ENCODE results near the gene KCNMA1.

KCNMA1 gene

DNA sequence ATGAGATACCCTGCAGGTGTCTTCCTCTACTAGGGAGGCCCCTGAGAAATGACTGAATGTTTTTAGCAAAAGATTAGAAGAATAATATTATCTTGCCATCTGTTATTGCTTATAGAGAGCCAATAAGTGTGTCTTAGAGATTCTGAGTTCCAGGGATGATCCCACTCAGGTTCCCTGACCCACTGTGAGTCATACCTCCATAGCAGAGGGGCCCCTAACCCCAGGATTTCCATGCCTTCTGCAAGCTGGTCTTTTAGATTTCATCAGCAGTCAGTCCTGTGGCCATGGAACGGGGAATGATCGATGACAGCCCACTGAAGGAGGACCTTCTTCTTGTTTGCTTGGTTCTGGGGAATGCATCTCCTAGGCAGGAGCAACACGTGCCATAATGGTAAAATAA is 333.4 kb downstream of the KCNMA1 start:
- Histone ChIP-seq H3K36me3 (ENCODE audit: control insufficient read depth, insufficient read depth, low read length) (no peaks in the 10 kb centered on the region), H3K27ac (ENCODE audit: low read depth, low read length) (no peak overlapping the region), H3K27me3 (ENCODE audit: control insufficient read depth, insufficient read depth, low read length) (peaks cover 2% of the 10 kb centered on the region), H3K9ac (ENCODE audit: low read length) (no peak overlapping the region), H3K4me1 (ENCODE audit: control insufficient read depth, insufficient read depth, low read length) (peaks cover 18% of the 10 kb centered on the region), H3K4me3 (ENCODE audit: low read length) (no peak overlapping the region)

DNA sequence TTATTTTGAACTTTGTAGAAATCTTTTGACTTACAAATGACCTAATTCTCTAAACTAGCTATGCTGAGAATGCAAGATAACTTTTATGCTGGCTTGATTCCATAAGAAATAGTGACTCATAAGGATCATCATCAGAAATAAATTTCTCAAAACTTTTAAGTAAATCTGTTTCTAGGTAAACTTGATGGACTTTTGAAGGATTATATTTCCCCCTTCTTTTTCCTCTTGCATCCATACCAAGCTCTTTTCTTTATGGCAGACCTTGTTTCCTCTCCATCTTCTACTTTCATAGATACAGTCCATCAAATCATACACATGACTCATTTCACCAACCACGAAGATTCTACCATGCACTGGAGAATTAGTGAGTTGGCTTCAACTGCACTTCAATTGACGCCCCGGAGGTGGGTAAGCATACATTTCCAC is 336.3 kb downstream of the KCNMA1 start:
- Histone ChIP-seq H3K36me3 (ENCODE audit: control insufficient read depth, insufficient read depth, low read length) (no peaks in the 10 kb centered on the region), H3K4me1 (ENCODE audit: control insufficient read depth, insufficient read depth, low read length) (peaks cover 11% of the 10 kb centered on the region), H3K27me3 (ENCODE audit: control insufficient read depth, insufficient read depth, low read length) (no peaks in the 10 kb centered on the region), H3K9ac (ENCODE audit: low read length) (no peak overlapping the region), H3K27ac (ENCODE audit: low read depth, low read length) (no peak overlapping the region), H3K4me3 (ENCODE audit: low read length) (no peak overlapping the region)

DNA sequence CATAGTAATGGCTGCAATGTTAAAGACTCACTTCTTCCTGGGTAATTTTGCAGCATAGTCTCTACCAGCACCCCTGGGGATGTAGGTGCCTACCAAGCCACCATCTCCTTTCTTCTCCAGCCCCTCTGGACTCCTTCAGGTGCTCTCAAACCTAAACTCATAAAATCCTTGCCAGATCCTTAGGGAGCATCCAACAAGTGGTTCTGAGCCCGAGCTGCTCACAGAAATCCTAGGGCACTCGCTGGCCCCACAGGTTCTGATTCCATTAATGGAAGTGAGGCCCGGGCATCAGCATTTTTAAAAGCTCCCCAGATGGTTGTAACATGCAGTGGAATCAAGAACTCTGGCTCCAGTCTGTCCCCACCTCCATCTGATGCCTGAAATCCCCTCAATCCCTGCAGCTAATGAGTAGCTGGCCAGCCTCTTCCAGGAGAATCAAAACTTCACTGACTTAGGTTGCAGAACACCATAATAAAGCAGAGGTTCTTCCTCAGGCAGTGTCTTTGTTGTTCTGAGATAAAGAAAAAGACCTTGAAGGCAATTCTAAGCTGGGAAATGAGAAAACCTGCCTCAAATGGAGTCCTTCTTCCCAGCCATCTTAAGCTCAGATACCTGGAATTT is 336.8 kb downstream of the KCNMA1 start:
- Histone ChIP-seq H3K36me3 (ENCODE audit: control insufficient read depth, insufficient read depth, low read length) (no peaks in the 10 kb centered on the region), H3K27me3 (ENCODE audit: control insufficient read depth, insufficient read depth, low read length) (no peaks in the 10 kb centered on the region), H3K9ac (ENCODE audit: low read length) (no peak overlapping the region), H3K4me3 (ENCODE audit: low read length) (no peak overlapping the region), H3K4me1 (ENCODE audit: control insufficient read depth, insufficient read depth, low read length) (peaks cover 7% of the 10 kb centered on the region), H3K27ac (ENCODE audit: low read depth, low read length) (no peak overlapping the region)

DNA sequence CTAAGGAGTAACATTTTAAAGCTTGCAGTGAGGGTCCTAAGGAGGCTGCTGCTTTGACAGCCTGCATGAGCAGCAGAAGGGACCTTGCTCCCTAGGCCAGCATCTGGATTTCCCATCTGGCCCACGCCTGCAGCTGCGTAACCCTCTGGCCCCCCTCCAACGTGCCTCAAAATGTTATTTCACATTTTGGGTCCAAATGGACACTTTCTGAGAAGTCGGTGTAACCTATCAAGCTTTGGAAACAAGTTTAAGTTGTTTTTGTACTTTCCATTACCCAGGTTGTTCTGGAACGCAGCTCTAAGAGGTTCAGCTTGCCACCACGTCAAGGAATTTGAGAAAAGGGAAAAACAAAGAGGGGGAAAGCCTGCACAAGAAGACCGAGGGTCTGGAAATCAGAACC is 338.3 kb downstream of the KCNMA1 start:
- Histone ChIP-seq H3K27me3 (ENCODE audit: control insufficient read depth, insufficient read depth, low read length) (no peaks in the 10 kb centered on the region), H3K27ac (ENCODE audit: low read depth, low read length) (no peak overlapping the region), H3K4me1 (ENCODE audit: control insufficient read depth, insufficient read depth, low read length) (peaks cover 9% of the 10 kb centered on the region)

DNA sequence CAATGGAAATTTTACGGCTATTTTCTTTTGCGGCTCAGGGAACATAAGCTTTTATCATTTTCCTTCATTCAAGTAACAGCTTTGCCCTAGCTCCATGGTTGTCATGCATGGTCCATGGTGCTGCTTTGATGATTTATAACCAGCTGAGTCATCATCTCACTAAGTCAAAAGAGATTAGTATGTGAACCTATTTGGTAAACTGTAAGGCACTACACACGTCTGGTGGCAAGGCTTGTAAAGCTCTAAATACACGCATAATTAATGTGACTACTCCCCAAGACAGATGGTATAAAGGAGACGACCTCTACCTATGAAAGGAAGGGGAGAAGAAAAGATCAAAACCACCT is 340.2 kb downstream of the KCNMA1 start:
- H3K36me3 ChIP-seq (ENCODE audit: control insufficient read depth, insufficient read depth, low read length) = no peaks in the 10 kb centered on the region
- H3K4me1 ChIP-seq (ENCODE audit: control insufficient read depth, insufficient read depth, low read length) = peaks cover 11% of the 10 kb centered on the region
- no peak overlapping the region for H3K27ac ChIP-seq (ENCODE audit: low read depth, low read length)
- H3K9ac ChIP-seq (ENCODE audit: low read length) = no peak overlapping the region
- no peaks in the 10 kb centered on the region for H3K27me3 ChIP-seq (ENCODE audit: control insufficient read depth, insufficient read depth, low read length)
- H3K4me3 ChIP-seq (ENCODE audit: low read length) = no peak overlapping the region

More for the DNA sequence above, 338.3 kb downstream of the KCNMA1 start:
- Histone ChIP-seq H3K4me3 (ENCODE audit: low read length) (no peak overlapping the region), H3K9ac (ENCODE audit: low read length) (no peak overlapping the region), H3K36me3 (ENCODE audit: control insufficient read depth, insufficient read depth, low read length) (no peaks in the 10 kb centered on the region)

DNA sequence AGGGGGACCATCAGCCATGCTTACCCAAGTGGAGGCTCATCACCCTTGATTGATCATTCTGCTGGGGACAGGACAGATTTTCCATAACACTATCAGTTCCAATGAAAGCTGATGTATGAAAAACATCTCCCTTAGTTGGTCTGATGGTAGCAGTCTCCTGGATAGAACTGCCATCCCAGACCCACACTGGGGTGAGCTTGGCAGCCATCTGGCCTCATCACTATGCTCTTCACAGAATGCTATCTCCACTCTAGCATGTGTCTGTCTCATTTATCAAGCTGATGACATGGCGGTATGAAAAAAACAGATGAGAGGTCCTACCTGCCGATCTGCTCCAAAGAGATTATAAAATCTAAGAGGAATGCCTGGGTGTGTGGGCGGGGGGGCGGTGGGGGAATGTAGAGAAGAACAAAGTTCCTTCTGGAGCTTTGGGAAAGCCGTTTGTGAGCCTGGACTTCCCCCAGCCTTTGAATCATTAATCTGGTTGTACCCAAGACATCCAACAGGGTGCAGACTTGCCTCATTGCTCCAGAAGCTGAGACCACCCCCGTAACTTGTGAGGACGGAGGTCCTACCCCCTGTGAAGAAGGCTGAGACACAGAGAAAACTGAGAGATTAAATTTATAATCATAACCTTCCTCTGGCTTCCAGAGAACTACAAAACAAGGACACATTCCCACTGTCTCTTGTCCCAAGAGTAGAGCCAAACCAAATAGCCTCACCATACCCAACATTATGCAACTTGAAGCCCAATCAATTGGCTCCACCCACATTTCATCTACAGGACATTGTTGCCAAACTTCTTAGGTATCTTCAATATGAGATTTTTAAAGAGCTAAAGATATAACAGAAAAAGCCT is 340.8 kb downstream of the KCNMA1 start:
- Histone ChIP-seq H3K27me3 (ENCODE audit: control insufficient read depth, insufficient read depth, low read length) (no peaks in the 10 kb centered on the region), H3K9ac (ENCODE audit: low read length) (no peak overlapping the region), H3K36me3 (ENCODE audit: control insufficient read depth, insufficient read depth, low read length) (no peaks in the 10 kb centered on the region), H3K27ac (ENCODE audit: low read depth, low read length) (no peak overlapping the region), H3K4me1 (ENCODE audit: control insufficient read depth, insufficient read depth, low read length) (peaks cover 16% of the 10 kb centered on the region), H3K4me3 (ENCODE audit: low read length) (no peak overlapping the region)

DNA sequence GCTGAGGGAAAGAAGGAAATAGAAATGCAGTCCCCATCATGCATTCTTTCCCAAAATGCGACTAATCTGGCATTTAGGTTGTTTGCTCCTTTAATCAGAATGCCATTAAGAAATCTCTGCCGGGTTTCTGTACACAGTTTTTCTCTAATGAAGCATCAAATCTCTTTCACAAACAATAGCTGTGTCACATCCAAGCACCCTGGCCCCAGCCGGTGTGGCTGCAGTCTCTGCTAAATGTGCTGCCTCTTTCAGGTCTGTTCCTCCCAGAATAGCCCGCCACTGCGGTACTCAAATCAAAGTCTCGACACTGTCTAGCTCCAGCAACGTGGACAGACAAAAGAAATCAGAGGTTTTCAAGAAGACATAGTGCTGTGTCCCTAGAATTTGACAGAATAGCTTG is 343.8 kb downstream of the KCNMA1 start:
- Histone ChIP-seq H3K36me3 (ENCODE audit: control insufficient read depth, insufficient read depth, low read length) (no peaks in the 10 kb centered on the region), H3K27ac (ENCODE audit: low read depth, low read length) (no peak overlapping the region), H3K4me3 (ENCODE audit: low read length) (no peak overlapping the region), H3K27me3 (ENCODE audit: control insufficient read depth, insufficient read depth, low read length) (no peaks in the 10 kb centered on the region), H3K4me1 (ENCODE audit: control insufficient read depth, insufficient read depth, low read length) (peaks cover 25% of the 10 kb centered on the region), H3K9ac (ENCODE audit: low read length) (no peak overlapping the region)

DNA sequence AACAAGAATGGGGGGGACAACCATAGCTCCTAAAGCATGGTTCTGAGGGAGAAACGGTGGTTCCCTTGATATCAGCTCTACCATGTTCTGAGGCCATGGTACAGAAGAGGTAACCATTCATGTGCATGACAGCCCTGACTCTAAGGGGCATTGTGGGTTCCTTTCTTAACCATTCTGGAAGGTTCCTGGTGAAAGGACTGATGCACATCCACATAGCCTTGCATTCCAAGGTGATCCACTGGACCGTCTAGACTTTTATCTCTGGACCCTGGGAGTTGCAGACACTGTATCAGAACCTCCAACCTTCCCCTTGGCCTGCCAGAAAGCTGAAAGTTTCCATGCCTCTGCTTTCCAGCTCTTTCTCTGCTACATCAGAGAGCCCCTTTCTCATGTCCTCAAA is 344.3 kb downstream of the KCNMA1 start:
- Histone ChIP-seq H3K27ac (ENCODE audit: low read depth, low read length) (no peak overlapping the region), H3K9ac (ENCODE audit: low read length) (no peak overlapping the region), H3K4me3 (ENCODE audit: low read length) (no peak overlapping the region), H3K36me3 (ENCODE audit: control insufficient read depth, insufficient read depth, low read length) (no peaks in the 10 kb centered on the region), H3K27me3 (ENCODE audit: control insufficient read depth, insufficient read depth, low read length) (no peaks in the 10 kb centered on the region), H3K4me1 (ENCODE audit: control insufficient read depth, insufficient read depth, low read length) (peaks cover 28% of the 10 kb centered on the region)

DNA sequence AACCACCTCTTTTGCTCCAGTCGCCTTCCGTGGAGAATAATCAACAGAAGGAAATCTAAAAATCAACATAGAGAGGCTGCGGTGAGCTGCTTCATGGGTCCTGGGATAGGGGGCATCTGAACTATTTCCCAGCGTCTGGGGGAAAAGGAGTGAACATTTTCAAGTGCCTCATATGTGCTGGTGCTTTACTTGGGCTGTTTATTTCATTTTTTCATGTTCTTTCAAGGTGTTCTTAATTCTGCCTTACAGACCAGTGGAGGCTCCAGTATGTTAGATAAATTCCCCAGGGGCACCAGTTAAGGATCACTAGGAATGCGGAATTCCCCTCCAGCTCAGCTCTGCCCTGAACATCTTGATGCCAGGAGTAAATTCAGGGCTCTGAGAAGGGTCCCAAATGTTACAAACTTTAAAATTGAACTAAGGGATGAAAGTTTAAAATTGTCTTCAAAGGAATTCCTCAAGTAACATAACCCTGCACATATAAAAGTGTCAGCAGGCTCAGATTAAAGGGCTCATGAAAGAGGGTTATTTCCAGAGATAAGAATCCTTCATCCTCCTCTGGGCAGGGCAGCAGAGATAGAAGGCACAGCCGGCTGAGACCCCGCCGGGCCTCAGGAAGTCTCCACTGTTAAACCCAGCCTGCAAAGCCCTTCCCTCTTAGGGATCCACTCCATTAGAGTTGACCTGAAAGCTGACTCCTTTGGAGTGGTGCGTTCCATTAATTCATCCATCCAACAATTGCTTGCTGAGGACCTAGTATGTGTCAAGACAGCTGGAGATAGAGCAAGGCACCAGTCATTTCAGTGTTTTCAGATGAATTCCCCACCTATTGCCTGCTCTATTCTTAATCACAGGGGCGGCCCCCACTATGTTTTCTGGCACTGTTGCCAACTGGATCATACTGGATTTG is 345.8 kb downstream of the KCNMA1 start:
- H3K36me3 ChIP-seq (ENCODE audit: control insufficient read depth, insufficient read depth, low read length) = no peaks in the 10 kb centered on the region
- H3K9ac ChIP-seq (ENCODE audit: low read length) = no peak overlapping the region
- H3K4me3 ChIP-seq (ENCODE audit: low read length) = no peak overlapping the region
- H3K27ac ChIP-seq (ENCODE audit: low read depth, low read length) = peak overlapping the region; percentile 51
- peaks cover 38% of the 10 kb centered on the region for H3K4me1 ChIP-seq (ENCODE audit: control insufficient read depth, insufficient read depth, low read length)
- no peaks in the 10 kb centered on the region for H3K27me3 ChIP-seq (ENCODE audit: control insufficient read depth, insufficient read depth, low read length)

DNA sequence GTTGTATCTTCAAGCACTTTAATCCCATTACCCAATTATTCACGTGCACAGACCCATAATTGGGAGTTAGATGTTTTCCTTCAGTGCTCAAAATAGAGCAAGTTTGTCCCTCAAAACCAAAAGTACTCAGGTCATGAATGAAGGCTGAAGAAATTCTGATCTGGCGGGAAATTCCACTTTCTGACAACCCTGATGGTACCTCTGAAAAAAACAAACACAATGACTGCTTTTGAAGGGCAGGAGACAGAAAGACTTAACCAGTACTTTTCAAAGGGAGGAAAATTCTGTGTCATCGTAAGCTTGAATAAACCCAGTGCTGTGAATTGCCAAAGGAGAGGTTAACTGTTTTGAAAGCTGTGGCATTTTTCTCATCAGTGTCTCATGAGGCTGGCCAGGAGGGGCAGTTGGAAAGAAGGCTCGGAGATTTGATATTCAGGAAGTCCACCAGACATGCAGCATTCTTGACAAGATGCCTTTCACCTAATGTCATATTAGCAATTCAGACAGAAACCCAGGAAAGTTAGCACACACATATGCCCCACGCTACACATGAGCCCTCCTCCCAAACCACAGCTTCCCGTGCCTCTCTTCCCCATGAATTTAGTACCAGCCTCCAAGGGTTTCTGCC is 347.0 kb downstream of the KCNMA1 start:
- no peaks in the 10 kb centered on the region for H3K36me3 ChIP-seq (ENCODE audit: control insufficient read depth, insufficient read depth, low read length)
- H3K27me3 ChIP-seq (ENCODE audit: control insufficient read depth, insufficient read depth, low read length) = no peaks in the 10 kb centered on the region
- H3K4me1 ChIP-seq (ENCODE audit: control insufficient read depth, insufficient read depth, low read length) = peaks cover 43% of the 10 kb centered on the region
- no peak overlapping the region for H3K4me3 ChIP-seq (ENCODE audit: low read length)
- peak overlapping the region; percentile 62 for H3K27ac ChIP-seq (ENCODE audit: low read depth, low read length)
- no peak overlapping the region for H3K9ac ChIP-seq (ENCODE audit: low read length)

DNA sequence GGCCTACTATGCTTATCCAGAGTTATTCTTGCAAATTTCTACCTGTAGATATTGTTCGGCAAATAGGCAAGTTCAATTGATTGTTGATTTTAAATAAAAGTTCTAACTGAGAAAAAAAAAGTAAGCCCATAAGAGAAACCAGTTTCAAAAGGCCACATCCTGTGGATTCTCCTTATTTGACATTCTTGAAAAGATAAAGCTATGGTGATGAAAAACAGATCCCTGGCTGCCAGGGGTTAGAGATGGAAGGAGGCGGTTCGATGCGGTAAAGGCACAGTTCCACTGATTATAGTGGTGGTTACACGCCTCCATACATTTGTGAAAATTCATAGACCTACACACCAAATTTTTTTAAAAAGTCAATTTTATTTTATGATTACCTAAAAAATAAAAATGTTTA is 347.8 kb downstream of the KCNMA1 start:
- no peak overlapping the region for H3K9ac ChIP-seq (ENCODE audit: low read length)
- H3K27ac ChIP-seq (ENCODE audit: low read depth, low read length) = no peak overlapping the region
- no peaks in the 10 kb centered on the region for H3K36me3 ChIP-seq (ENCODE audit: control insufficient read depth, insufficient read depth, low read length)
- H3K4me1 ChIP-seq (ENCODE audit: control insufficient read depth, insufficient read depth, low read length) = peaks cover 43% of the 10 kb centered on the region
- H3K4me3 ChIP-seq (ENCODE audit: low read length) = no peak overlapping the region
- no peaks in the 10 kb centered on the region for H3K27me3 ChIP-seq (ENCODE audit: control insufficient read depth, insufficient read depth, low read length)

DNA sequence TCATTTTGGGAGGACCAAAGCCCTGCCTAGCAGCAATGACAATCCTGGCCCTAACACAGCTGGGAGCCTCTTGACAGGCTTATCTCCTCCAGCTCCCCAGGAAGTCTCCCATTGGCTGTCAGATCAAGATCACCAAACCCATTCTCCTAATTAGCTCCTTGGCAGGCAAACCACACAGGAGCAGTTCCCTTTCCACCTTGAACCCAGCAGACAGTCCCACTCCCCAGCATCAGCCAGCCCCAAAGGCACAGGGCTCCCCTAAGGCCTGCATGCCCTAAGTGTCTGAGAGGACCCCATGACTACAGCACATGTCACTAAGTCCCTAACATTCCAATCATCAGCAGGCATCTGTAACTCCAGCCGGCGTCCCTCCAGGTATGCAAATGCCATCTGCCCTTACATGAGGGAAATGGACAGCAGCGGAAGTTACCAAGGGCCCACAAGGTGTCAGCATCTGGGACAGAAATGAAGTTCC is 348.5 kb downstream of the KCNMA1 start:
- Histone ChIP-seq H3K27me3 (ENCODE audit: control insufficient read depth, insufficient read depth, low read length) (no peaks in the 10 kb centered on the region), H3K9ac (ENCODE audit: low read length) (no peak overlapping the region), H3K4me1 (ENCODE audit: control insufficient read depth, insufficient read depth, low read length) (peaks cover 40% of the 10 kb centered on the region), H3K27ac (ENCODE audit: low read depth, low read length) (peak overlapping the region; percentile 82), H3K36me3 (ENCODE audit: control insufficient read depth, insufficient read depth, low read length) (no peaks in the 10 kb centered on the region), H3K4me3 (ENCODE audit: low read length) (no peak overlapping the region)

All from rectal smooth muscle tissue (tissue), 1 donor.